GM21360 (cell line): ENCODE results near the gene NINJ1.
"Not testable (repeated sequence)": the region's sequence is repeated elsewhere in the genome, so short reads cannot be mapped to it uniquely, and the experiment has no call there.

ENCODE experiments used
- ATAC-seq: cut with Tn5 transposase; IDR thresholded peaks from one replicate; pipeline ENCODE4 v1.9.1; 2021; ENCODE audit warnings: mild to moderate bottlenecking, moderate library complexity; ENCODE audit not compliant: unreplicated experiment

NINJ1 gene

GRCh38 chr9:93161786-93162562 is 27.9 kb upstream of the NINJ1 start:
- no peak for ATAC-seq

- peak; percentile 86 for ATAC-seq
Measured at GRCh38 chr9:93159601-93160471, 25.8 kb upstream of the NINJ1 start.

GRCh38 chr9:93156475-93157008 is 22.5 kb upstream of the NINJ1 start:
- ATAC-seq, result no peak

GRCh38 chr9:93155716-93156474 is 21.8 kb upstream of the NINJ1 start:
- no peak for ATAC-seq

- no peak for ATAC-seq
Measured at GRCh38 chr9:93154293-93154903, 20.3 kb upstream of the NINJ1 start.

- ATAC-seq, result no peak
Measured at GRCh38 chr9:93151097-93151784, 17.2 kb upstream of the NINJ1 start.

GRCh38 chr9:93149361-93149760 is 15.3 kb upstream of the NINJ1 start:
- ATAC-seq, result no peak

GRCh38 chr9:93148721-93149120 is 14.7 kb upstream of the NINJ1 start:
- ATAC-seq, result no peak

- ATAC-seq, result no peak
Measured at GRCh38 chr9:93147632-93148031, 13.6 kb upstream of the NINJ1 start.

- ATAC-seq, result not testable (repeated sequence)
Measured at GRCh38 chr9:93146696-93147095, 12.6 kb upstream of the NINJ1 start.

GRCh38 chr9:93143830-93144530 is 9.9 kb upstream of the NINJ1 start:
- no peak for ATAC-seq

GRCh38 chr9:93141771-93142483 is 7.9 kb upstream of the NINJ1 start:
- no peak for ATAC-seq

- ATAC-seq, result no peak
Measured at GRCh38 chr9:93139365-93140182, 5.5 kb upstream of the NINJ1 start.

- no peak for ATAC-seq
Measured at GRCh38 chr9:93138171-93138764, 4.2 kb upstream of the NINJ1 start.

GRCh38 chr9:93137362-93137761 is 3.3 kb upstream of the NINJ1 start:
- ATAC-seq, result no peak

GRCh38 chr9:93136011-93136440 is 2.0 kb upstream of the NINJ1 start:
- no peak for ATAC-seq

GRCh38 chr9:93134740-93135444 is 841 bp upstream of the NINJ1 start:
- no peak for ATAC-seq
